ENCODE data around the gene THBS2.

DNA sequence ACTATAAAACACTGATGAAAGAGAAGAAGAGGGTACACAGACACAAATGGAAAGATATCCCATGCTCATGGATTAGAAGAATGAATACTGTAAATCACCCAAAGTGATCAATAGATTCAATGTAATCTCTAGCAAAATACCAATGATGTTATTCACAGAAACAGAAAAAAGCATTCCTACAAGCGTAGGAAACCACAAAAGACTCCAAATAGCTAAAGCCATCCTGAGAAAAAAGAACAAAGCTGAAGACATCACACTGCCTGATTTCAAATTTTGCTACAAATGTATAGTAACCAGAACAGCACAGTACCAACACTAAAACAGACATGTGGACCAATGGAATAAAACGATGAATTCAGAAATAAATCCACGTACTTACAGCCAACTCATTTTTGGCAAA is 43.0 kb downstream of the THBS2 start:
- no peak for TF ChIP-seq GATA3 (IDR thresholded peaks at IDR 0.05; ENCODE audit: low read depth, low read length)
- TF ChIP-seq GATA2 (IDR thresholded peaks at IDR 0.05; ENCODE audit: low read depth, low read length): no peak

All from SH-SY5Y (cell line).